IMR-90 (cell line): Measurements from ENCODE around the gene ZCCHC14. TPM values are rescaled to one million over a fixed set of nuclear protein-coding genes. Genes with fewer than 3 reads are reported as not detected.
A peak's percentile ranks its signal among the peaks of the same experiment; 100 is the strongest.

ENCODE experiments used
- ATAC-seq: fragments of 200-7000 bp; cut with Tn5 transposase; 2 replicates; pipeline ENCODE4 v1.9.1; 2020; ENCODE audit warnings: low read depth, mild to moderate bottlenecking, moderate library complexity
- BruUV-seq: library from RNA; stranded (reverse); fragments of 400-500 nt; replicated peaks from 2 replicates; lab custom pipeline; 2021; lab: Mats Ljungman, UMichigan
- CTCF ChIA-PET: fragments of 300-600 bp; formaldehyde crosslinking; extraction: SDS; loops from one replicate; lab custom pipeline; 2021; ENCODE audit warnings: antibody characterized with exemption; lab: Yijun Ruan, JAX
- POLR2A ChIA-PET: fragments of 300-600 bp; sonication (Branson Sonifier 250); formaldehyde crosslinking; loops from one replicate; lab custom pipeline; 2022; ENCODE audit warnings: antibody characterized with exemption; ENCODE audit not compliant: unreplicated experiment; lab: Charles Lee
- DNase-seq: peaks from one replicate; pipeline ENCODE4 v3.0.0; 2013
- H2AFZ ChIP-seq: replicated peaks from 2 replicates; pipeline ENCODE3; 2013; ENCODE audit warnings: low read length, mild to moderate bottlenecking; ENCODE audit not compliant: poor library complexity
- H2AK5ac ChIP-seq: 2 replicates; pipeline ENCODE4 v1.6.1; 2013; ENCODE audit warnings: low read depth, low read length, inconsistent platforms
- H2AK9ac ChIP-seq: replicated peaks from 2 replicates; pipeline ENCODE3; 2013; ENCODE audit warnings: mild to moderate bottlenecking, low read depth, low read length, moderate library complexity; ENCODE audit not compliant: poor library complexity
- H2BK120ac ChIP-seq: 2 replicates; pipeline ENCODE4 v1.6.1; 2013; ENCODE audit warnings: low read depth, low read length, inconsistent platforms
- H2BK15ac ChIP-seq: 3 replicates; pipeline ENCODE4 v1.6.1; 2013; ENCODE audit warnings: low read depth, low read length, inconsistent platforms
- H2BK20ac ChIP-seq: 2 replicates; pipeline ENCODE4 v1.6.1; 2013; ENCODE audit warnings: low read depth, mild to moderate bottlenecking, inconsistent platforms, low read length, moderate library complexity
- H2BK5ac ChIP-seq: 2 replicates; pipeline ENCODE4 v1.6.1; 2013; ENCODE audit warnings: mild to moderate bottlenecking, low read depth, low read length, inconsistent platforms; ENCODE audit not compliant: poor library complexity, severe bottlenecking
- H3K14ac ChIP-seq: replicated peaks from 2 replicates; pipeline ENCODE4 v1.6.1; 2013; ENCODE audit warnings: low read depth, low read length, inconsistent platforms
- H3K18ac ChIP-seq: 2 replicates; pipeline ENCODE4 v1.6.1; 2013; ENCODE audit warnings: low read depth, low read length, control low read depth
- H3K23ac ChIP-seq: 2 replicates; pipeline ENCODE4 v1.6.1; 2013; ENCODE audit warnings: low read depth, low read length, inconsistent platforms
- H3K27ac ChIP-seq: 2 replicates; pipeline ENCODE4 v1.5.1; 2013; ENCODE audit warnings: mild to moderate bottlenecking, control low read depth, low read length; ENCODE audit not compliant: insufficient read depth
- H3K27me3 ChIP-seq: 2 replicates; pipeline ENCODE4 v1.6.1; 2013; ENCODE audit warnings: low read length; ENCODE audit not compliant: control insufficient read depth, insufficient read depth
- H3K36me3 ChIP-seq: 2 replicates; pipeline ENCODE4 v1.6.1; 2013; ENCODE audit warnings: low read length, mixed read lengths; ENCODE audit not compliant: control insufficient read depth, insufficient read depth
- H3K4ac ChIP-seq: 2 replicates; pipeline ENCODE4 v1.6.1; 2013; ENCODE audit warnings: low read depth, low read length, inconsistent platforms
- H3K4me1 ChIP-seq: 2 replicates; pipeline ENCODE4 v1.6.1; 2013; ENCODE audit warnings: low read length, mixed read lengths; ENCODE audit not compliant: control insufficient read depth, insufficient read depth
- H3K4me2 ChIP-seq: 2 replicates; pipeline ENCODE4 v1.6.1; 2013; ENCODE audit warnings: low read depth, mild to moderate bottlenecking, control low read depth, low read length, moderate library complexity
- H3K4me3 ChIP-seq: 2 replicates; pipeline ENCODE4 v1.5.1; 2013; ENCODE audit warnings: low read depth, mild to moderate bottlenecking, control low read depth, low read length, moderate library complexity; ENCODE audit not compliant: insufficient read depth
- H3K56ac ChIP-seq: 2 replicates; pipeline ENCODE4 v1.6.1; 2013; ENCODE audit warnings: low read length, inconsistent platforms; ENCODE audit not compliant: insufficient read depth; ENCODE audit errors: extremely low read depth
- H3K79me1 ChIP-seq, 2 experiments: 2 replicates each; pipeline ENCODE4 v1.6.1; 2013; ENCODE audit warnings: low read length in 2 of 2, inconsistent platforms in 1 of 2, low read depth in 1 of 2
- H3K9ac ChIP-seq: 2 replicates; pipeline ENCODE4 v1.6.1; 2013; ENCODE audit warnings: low read depth, low read length, control low read depth
- H3K9me1 ChIP-seq: 2 replicates; pipeline ENCODE4 v1.6.1; 2013; ENCODE audit warnings: low read length, inconsistent platforms; ENCODE audit not compliant: insufficient read depth
- H3K9me3 ChIP-seq: 2 replicates; pipeline ENCODE4 v1.6.1; 2013; ENCODE audit warnings: low read length; ENCODE audit not compliant: control insufficient read depth, insufficient read depth
- H4K20me1 ChIP-seq: 2 replicates; pipeline ENCODE4 v1.6.1; 2013; ENCODE audit warnings: low read length, inconsistent platforms; ENCODE audit not compliant: insufficient read depth
- H4K5ac ChIP-seq: 2 replicates; pipeline ENCODE4 v1.6.1; 2013; ENCODE audit warnings: mild to moderate bottlenecking, low read depth, low read length, control low read depth
- H4K8ac ChIP-seq, 2 experiments: 2 replicates each; pipeline ENCODE4 v1.6.1; 2013; ENCODE audit warnings: low read depth in 2 of 2, low read length in 2 of 2, control low read depth in 1 of 2, inconsistent platforms in 1 of 2
- H4K91ac ChIP-seq: 2 replicates; pipeline ENCODE4 v1.6.1; 2013; ENCODE audit warnings: low read depth, low read length, inconsistent platforms; ENCODE audit not compliant: insufficient read depth
- BHLHE40 ChIP-seq: fragments of 150-350 bp; IDR thresholded peaks from 2 replicates; pipeline ENCODE4 v1.6.1; 2016; ENCODE audit warnings: mild to moderate bottlenecking, low read depth, low read length
- CEBPB ChIP-seq: IDR thresholded peaks from 2 replicates; pipeline ENCODE4 v1.6.1; 2012; ENCODE audit warnings: low read depth, low read length, improper control_type of control experiment
- CHD1 ChIP-seq: IDR thresholded peaks from 2 replicates; pipeline ENCODE4 v1.6.1; 2012; ENCODE audit warnings: low read depth, low read length, improper control_type of control experiment
- FOS ChIP-seq: fragments of 150-350 bp; IDR thresholded peaks from 2 replicates; pipeline ENCODE4 v1.6.1; 2016; ENCODE audit warnings: low read depth, low read length
- MAFK ChIP-seq: IDR thresholded peaks from 2 replicates; pipeline ENCODE4 v1.6.1; 2012; ENCODE audit warnings: low read depth, low read length, improper control_type of control experiment
- MAZ ChIP-seq: IDR thresholded peaks from 2 replicates; pipeline ENCODE4 v1.6.1; 2012; ENCODE audit warnings: low read depth, mild to moderate bottlenecking, low read length, improper control_type of control experiment, moderate library complexity, borderline replicate concordance
- MXI1 ChIP-seq: IDR thresholded peaks from 2 replicates; pipeline ENCODE4 v1.6.1; 2012; ENCODE audit warnings: low read depth, mild to moderate bottlenecking, low read length, moderate library complexity, borderline replicate concordance
- NFE2L2 ChIP-seq: fragments of 150-350 bp; IDR thresholded peaks from 2 replicates; pipeline ENCODE4 v1.6.1; 2016; ENCODE audit warnings: low read depth, mild to moderate bottlenecking, low read length
- POLR2A ChIP-seq: IDR thresholded peaks from 2 replicates; pipeline ENCODE4 v1.6.1; 2012; ENCODE audit warnings: mild to moderate bottlenecking, low read depth, low read length
- RAD21 ChIP-seq: IDR thresholded peaks from 2 replicates; pipeline ENCODE4 v1.6.1; 2012; ENCODE audit warnings: low read length, improper control_type of control experiment
- RCOR1 ChIP-seq: IDR thresholded peaks from 2 replicates; pipeline ENCODE4 v1.6.1; 2012; ENCODE audit warnings: mild to moderate bottlenecking, low read length, improper control_type of control experiment; ENCODE audit not compliant: insufficient replicate concordance
- RFX5 ChIP-seq: IDR thresholded peaks from 2 replicates; pipeline ENCODE4 v1.8.0; 2012; ENCODE audit warnings: low read depth, mild to moderate bottlenecking, low read length, moderate library complexity
- SMC3 ChIP-seq: fragments of 150-350 bp; IDR thresholded peaks from 2 replicates; pipeline ENCODE4 v1.6.1; 2016; ENCODE audit warnings: low read depth, mild to moderate bottlenecking, antibody characterized with exemption, low read length, moderate library complexity
- USF2 ChIP-seq: fragments of 150-350 bp; IDR thresholded peaks from 2 replicates; pipeline ENCODE4 v1.6.1; 2017; ENCODE audit warnings: mild to moderate bottlenecking, antibody characterized with exemption, low read length, low read depth
- WGBS, 2 experiments: methylation state at CpG; one replicate each; pipeline versions ENCODE4 v1.1.5 to v1.1.7; 2013; ENCODE audit warnings: missing lambda C conversion rate in 2 of 2; ENCODE audit not compliant: insufficient read length in 1 of 2; ENCODE audit errors: extremely low coverage in 2 of 2; 5-methylcytosine and 5-hydroxymethylcytosine counted together
- dilution Hi-C: fragments of 300-500 bp; cut with HindIII; formaldehyde crosslinking; loops from one replicate; pipeline ENCODE4 v1.14.3; 2018; ENCODE audit warnings: low sequenced_read_pairs; ENCODE audit not compliant: unreplicated experiment
- in situ Hi-C: fragments of 300-500 bp; cut with MboI; formaldehyde crosslinking; loops from 3 replicates; pipeline ENCODE4 v1.14.3; 2019; ENCODE audit warnings: low sequenced_read_pairs, inconsistent platforms, mixed read lengths
- intact Hi-C: fragments of 100-400 bp; cut with micrococcal nuclease; formaldehyde crosslinking; loops from 2 replicates; pipeline ENCODE4 v1.10.0; 2022
- polyA plus RNA-seq, 3 experiments: library from polyadenylated mRNA; depleted of rRNA; stranded (reverse); fragments of >200 nt; gene quantifications; 2 replicates each; pipeline ENCODE4 v1.2.3, GENCODE V29; 2012; ENCODE audit warnings: low replicate concordance in 1 of 3
- total RNA-seq: library from RNA; depleted of rRNA; stranded (reverse); fragments of >200 nt; gene quantifications from 2 replicates; pipeline ENCODE4 v1.2.3, GENCODE V29; 2012
- TF ChIP-seq, protein P1 (sequence below): fragments of 150-350 bp; IDR thresholded peaks from 2 replicates; pipeline ENCODE4 v1.6.1; 2016; ENCODE audit warnings: low read depth, mild to moderate bottlenecking, low read length, moderate library complexity, borderline replicate concordance
- TF ChIP-seq, protein P2 (sequence below): conservative IDR thresholded peaks from 2 replicates; pipeline ENCODE4 v1.5.1; 2012; ENCODE audit warnings: mild to moderate bottlenecking, low read depth, low read length, improper control_type of control experiment

The ZCCHC14 gene
- total and polyA plus RNA-seq, 2 of the 4 experiments (the other 2 are of a cell fraction): 2.5 to 5.3 TPM

GRCh38 chr16:87487361-87487924, 5.4 kb downstream of the ZCCHC14 start:
- no peak overlapping the region for H2AK9ac ChIP-seq
- H4K5ac ChIP-seq: no peak overlapping the region
- peaks cover 74% of the 10 kb centered on the region for H4K20me1 ChIP-seq
- TF ChIP-seq MAZ: no peak
- TF ChIP-seq BHLHE40: no peak
- no peak for TF ChIP-seq USF2
- no peak for TF ChIP-seq CHD1
- no peak for TF ChIP-seq SMC3
- no peak for TF ChIP-seq RCOR1
- TF ChIP-seq, protein P1, sequence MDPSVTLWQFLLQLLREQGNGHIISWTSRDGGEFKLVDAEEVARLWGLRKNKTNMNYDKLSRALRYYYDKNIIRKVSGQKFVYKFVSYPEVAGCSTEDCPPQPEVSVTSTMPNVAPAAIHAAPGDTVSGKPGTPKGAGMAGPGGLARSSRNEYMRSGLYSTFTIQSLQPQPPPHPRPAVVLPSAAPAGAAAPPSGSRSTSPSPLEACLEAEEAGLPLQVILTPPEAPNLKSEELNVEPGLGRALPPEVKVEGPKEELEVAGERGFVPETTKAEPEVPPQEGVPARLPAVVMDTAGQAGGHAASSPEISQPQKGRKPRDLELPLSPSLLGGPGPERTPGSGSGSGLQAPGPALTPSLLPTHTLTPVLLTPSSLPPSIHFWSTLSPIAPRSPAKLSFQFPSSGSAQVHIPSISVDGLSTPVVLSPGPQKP: no peak
- TF ChIP-seq MAFK: no peak
- no peak for TF ChIP-seq MXI1
- TF ChIP-seq, protein P2, sequence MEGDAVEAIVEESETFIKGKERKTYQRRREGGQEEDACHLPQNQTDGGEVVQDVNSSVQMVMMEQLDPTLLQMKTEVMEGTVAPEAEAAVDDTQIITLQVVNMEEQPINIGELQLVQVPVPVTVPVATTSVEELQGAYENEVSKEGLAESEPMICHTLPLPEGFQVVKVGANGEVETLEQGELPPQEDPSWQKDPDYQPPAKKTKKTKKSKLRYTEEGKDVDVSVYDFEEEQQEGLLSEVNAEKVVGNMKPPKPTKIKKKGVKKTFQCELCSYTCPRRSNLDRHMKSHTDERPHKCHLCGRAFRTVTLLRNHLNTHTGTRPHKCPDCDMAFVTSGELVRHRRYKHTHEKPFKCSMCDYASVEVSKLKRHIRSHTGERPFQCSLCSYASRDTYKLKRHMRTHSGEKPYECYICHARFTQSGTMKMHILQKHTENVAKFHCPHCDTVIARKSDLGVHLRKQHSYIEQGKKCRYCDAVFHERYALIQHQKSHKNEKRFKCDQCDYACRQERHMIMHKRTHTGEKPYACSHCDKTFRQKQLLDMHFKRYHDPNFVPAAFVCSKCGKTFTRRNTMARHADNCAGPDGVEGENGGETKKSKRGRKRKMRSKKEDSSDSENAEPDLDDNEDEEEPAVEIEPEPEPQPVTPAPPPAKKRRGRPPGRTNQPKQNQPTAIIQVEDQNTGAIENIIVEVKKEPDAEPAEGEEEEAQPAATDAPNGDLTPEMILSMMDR: no peak
- no peak for TF ChIP-seq RFX5
- no peak for TF ChIP-seq CEBPB
- no peak for TF ChIP-seq RAD21
- TF ChIP-seq FOS: no peak
- no peak for TF ChIP-seq POLR2A
- TF ChIP-seq NFE2L2: no peak
- no peak overlapping the region for H3K9ac ChIP-seq
- H2AFZ ChIP-seq: no peak overlapping the region
- no peak overlapping the region for H3K4ac ChIP-seq
- no TSS peak for BruUV-seq
- 90% methylated on average over 7 of the region's 24 CpGs; no CpG with 5 or more reads in 1 of the 2 experiments for WGBS, 2 experiments
- ChIA-PET CTCF (no interaction called here), POLR2A (no interaction called here)
- dilution Hi-C loops (no loop called here), in situ Hi-C loops (no loop called here), intact Hi-C loops (no loop called here)
- H3K27me3 ChIP-seq: no peaks in the 10 kb centered on the region
- no peak overlapping the region for H4K8ac ChIP-seq
- no peak overlapping the region for H3K27ac ChIP-seq
- no peak overlapping the region for H3K14ac ChIP-seq
- H3K36me3 ChIP-seq: peaks cover 6% of the 10 kb centered on the region
- no peak overlapping the region for H2BK120ac ChIP-seq
- no peaks in the 10 kb centered on the region for H3K9me3 ChIP-seq
- no peak overlapping the region for H3K4me3 ChIP-seq
- peaks cover 14% of the 10 kb centered on the region for H3K9me1 ChIP-seq
- H2BK5ac ChIP-seq: no peak overlapping the region
- peaks cover 27 to 75% of the 10 kb centered on the region in 2 experiments for H3K79me1 ChIP-seq
- no peak overlapping the region for H4K91ac ChIP-seq
- H2BK20ac ChIP-seq: no peak overlapping the region
- no peak overlapping the region for H2BK15ac ChIP-seq
- H3K4me1 ChIP-seq: peaks cover 23% of the 10 kb centered on the region
- H3K56ac ChIP-seq: no peak overlapping the region
- DNase-seq (no peak), ATAC-seq (no peak)
- 0 out of 2 replicates have a peak overlapping the region, but pooled peaks have one; percentile 7 for H3K23ac ChIP-seq
- no peak overlapping the region for H3K4me2 ChIP-seq
- no peak overlapping the region; the same call in 1 of the 2 replicates for H2AK5ac ChIP-seq
- H3K18ac ChIP-seq: no peak overlapping the region
